PFSK-1 (cell line): ENCODE data around the gene VAV3.

ENCODE experiments used
- FOXP2 ChIP-seq: optimal IDR thresholded peaks from 2 replicates; pipeline ENCODE3; 2011; ENCODE audit warnings: borderline replicate concordance, control low read depth, inconsistent platforms; ENCODE audit not compliant: insufficient read depth; ENCODE audit errors: extremely low read length, extremely low read depth
- POLR2AphosphoS5 ChIP-seq: IDR thresholded peaks from 2 replicates; pipeline ENCODE4 v1.6.1; 2012; ENCODE audit warnings: low read depth, mild to moderate bottlenecking, control low read depth, low read length, moderate library complexity
- REST ChIP-seq, 2 experiments: IDR thresholded peaks; 2 replicates each; pipeline versions ENCODE4 v1.6.1 to v1.8.0; 2011 to 2012; ENCODE audit warnings: low read depth in 2 of 2, low read length in 2 of 2, control low read depth in 1 of 2, inconsistent platforms in 1 of 2, mild to moderate bottlenecking in 1 of 2, moderate library complexity in 1 of 2; ENCODE audit not compliant: insufficient read depth in 1 of 2
- SIN3A ChIP-seq: IDR thresholded peaks from 2 replicates; pipeline ENCODE4 v1.6.1; 2012; ENCODE audit warnings: mild to moderate bottlenecking, low read length, moderate library complexity, borderline replicate concordance; ENCODE audit not compliant: insufficient read depth
- TAF1 ChIP-seq: IDR thresholded peaks from 2 replicates; pipeline ENCODE4 v1.6.1; 2012; ENCODE audit warnings: low read length, control low read depth, borderline replicate concordance; ENCODE audit not compliant: insufficient read depth

Gene VAV3

GRCh38 chr1:107786203-107786845, 178.7 kb downstream of the VAV3 start:
- no peak for TF ChIP-seq POLR2AphosphoS5
- no peak for TF ChIP-seq TAF1

DNA sequence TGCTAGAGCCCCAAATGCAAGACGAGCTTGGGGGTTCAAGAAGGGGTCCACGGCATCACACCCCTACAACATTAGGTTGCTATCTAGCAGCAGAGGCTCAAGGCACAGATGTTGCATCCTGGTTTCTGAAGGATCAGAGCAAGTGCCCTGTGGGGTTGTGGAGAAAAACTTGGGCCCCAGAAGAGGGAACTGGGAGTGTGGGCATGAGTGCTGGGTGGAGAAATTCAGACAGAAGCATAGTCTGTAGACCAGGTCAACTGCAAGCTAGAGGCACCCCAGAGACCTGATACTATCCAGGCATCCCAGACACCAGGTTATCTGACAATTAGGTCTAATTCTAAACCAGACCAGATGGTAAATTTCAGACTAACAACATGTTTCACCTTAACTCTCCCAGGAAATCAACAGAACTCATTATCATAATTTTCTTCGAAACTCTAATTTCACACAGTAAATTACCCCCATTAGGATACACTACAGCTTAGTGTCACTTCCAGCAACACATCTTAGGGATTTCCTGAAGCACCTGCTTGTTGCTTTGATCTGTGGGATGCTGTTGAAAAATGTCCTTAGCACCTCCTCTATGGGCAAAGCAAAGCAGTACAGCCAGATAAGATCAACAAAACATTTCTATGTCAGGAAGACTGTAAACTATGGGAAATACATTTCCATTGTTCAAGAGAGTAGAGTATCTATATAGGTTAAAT, 179.3 kb downstream of the VAV3 start:
- TF ChIP-seq TAF1 (no peak), REST (IDR thresholded peaks at IDR 0.05; ENCODE audit: insufficient read depth in 1 of 2, low read depth in 2 of 2, low read length in 2 of 2) (no peak), POLR2AphosphoS5 (no peak), FOXP2 (no peak), SIN3A (no peak)

- TF ChIP-seq TAF1 (no peak), POLR2AphosphoS5 (no peak), SIN3A (no peak), REST (IDR thresholded peaks at IDR 0.05; ENCODE audit: insufficient read depth in 1 of 2, low read depth in 2 of 2, low read length in 2 of 2) (no peak), FOXP2 (no peak)
Measured at GRCh38 chr1:107782217-107782845, 182.6 kb downstream of the VAV3 start.

GRCh38 chr1:107781245-107781644, 183.7 kb downstream of the VAV3 start:
- no peak for TF ChIP-seq TAF1
- TF ChIP-seq REST (IDR thresholded peaks at IDR 0.05; ENCODE audit: insufficient read depth in 1 of 2, low read depth in 2 of 2, low read length in 2 of 2): no peak
- TF ChIP-seq SIN3A: no peak
- no peak for TF ChIP-seq POLR2AphosphoS5
- TF ChIP-seq FOXP2: no peak

GRCh38 chr1:107777664-107778047, 187.3 kb downstream of the VAV3 start:
- TF ChIP-seq REST (IDR thresholded peaks at IDR 0.05; ENCODE audit: insufficient read depth in 1 of 2, low read depth in 2 of 2, low read length in 2 of 2): no peak
- TF ChIP-seq POLR2AphosphoS5: no peak
- TF ChIP-seq TAF1: no peak
- TF ChIP-seq FOXP2: no peak
- no peak for TF ChIP-seq SIN3A
